Epithelial cell of esophagus (primary cell): Measurements from ENCODE around the gene PRPH2.

Experiments
- DNase-seq: peaks from one replicate; pipeline ENCODE4 v3.0.0; 2010; ENCODE audit warnings: low read depth
- H3K4me3 ChIP-seq: 2 replicates; pipeline ENCODE4 v1.5.1; 2011; ENCODE audit warnings: mild to moderate bottlenecking, low read length, control low read depth
- TF ChIP-seq, protein P1 (sequence below): IDR thresholded peaks from 2 replicates; pipeline ENCODE4 v1.5.1; 2011; ENCODE audit warnings: low read depth, mild to moderate bottlenecking, low read length, control low read depth, inconsistent platforms; ENCODE audit not compliant: insufficient read depth; ENCODE audit errors: missing control alignments

Gene PRPH2

DNA sequence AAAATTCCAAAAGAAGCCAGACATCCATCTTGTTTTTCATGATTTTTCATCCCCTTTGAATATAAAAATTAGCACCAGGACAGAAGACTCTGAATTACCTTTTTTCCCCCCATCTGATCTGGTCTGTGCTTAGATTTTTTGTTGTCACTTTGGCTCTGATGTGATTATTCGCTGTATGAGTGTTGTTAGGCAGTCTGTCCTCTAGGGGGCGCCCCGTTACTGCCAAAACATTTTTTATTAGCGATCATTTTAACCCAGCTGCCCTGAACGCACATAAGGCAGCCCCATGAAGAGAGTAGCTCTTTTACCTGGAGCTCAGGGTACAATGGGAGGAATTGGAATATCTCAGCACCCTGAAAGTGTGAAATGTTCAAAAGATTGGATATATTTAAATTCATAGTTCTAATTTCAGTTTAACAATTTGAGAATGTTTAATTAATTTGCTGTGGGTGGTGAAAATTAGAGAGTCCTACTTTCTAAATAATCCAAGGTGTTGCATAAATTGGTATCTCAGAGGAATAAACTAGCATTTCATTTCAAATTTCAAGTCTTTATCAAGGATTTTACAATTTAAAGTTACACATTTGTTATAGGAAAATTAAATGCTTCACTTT, 60.8 kb downstream of the PRPH2 start:
- peak; percentile 70 for DNase-seq
- TF ChIP-seq, protein P1, sequence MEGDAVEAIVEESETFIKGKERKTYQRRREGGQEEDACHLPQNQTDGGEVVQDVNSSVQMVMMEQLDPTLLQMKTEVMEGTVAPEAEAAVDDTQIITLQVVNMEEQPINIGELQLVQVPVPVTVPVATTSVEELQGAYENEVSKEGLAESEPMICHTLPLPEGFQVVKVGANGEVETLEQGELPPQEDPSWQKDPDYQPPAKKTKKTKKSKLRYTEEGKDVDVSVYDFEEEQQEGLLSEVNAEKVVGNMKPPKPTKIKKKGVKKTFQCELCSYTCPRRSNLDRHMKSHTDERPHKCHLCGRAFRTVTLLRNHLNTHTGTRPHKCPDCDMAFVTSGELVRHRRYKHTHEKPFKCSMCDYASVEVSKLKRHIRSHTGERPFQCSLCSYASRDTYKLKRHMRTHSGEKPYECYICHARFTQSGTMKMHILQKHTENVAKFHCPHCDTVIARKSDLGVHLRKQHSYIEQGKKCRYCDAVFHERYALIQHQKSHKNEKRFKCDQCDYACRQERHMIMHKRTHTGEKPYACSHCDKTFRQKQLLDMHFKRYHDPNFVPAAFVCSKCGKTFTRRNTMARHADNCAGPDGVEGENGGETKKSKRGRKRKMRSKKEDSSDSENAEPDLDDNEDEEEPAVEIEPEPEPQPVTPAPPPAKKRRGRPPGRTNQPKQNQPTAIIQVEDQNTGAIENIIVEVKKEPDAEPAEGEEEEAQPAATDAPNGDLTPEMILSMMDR: peak; percentile 79
- H3K4me3 ChIP-seq: no peak overlapping the region

- TF ChIP-seq, protein P1: no peak
- no peak overlapping the region for H3K4me3 ChIP-seq
- no peak for DNase-seq
Measured at GRCh38 chr6:42659806-42660205, 62.6 kb downstream of the PRPH2 start.

- TF ChIP-seq, protein P1: no peak
- H3K4me3 ChIP-seq: no peak overlapping the region
- DNase-seq: no peak
Measured at GRCh38 chr6:42653851-42654250, 68.5 kb downstream of the PRPH2 start.

GRCh38 chr6:42652024-42652746, 70.2 kb downstream of the PRPH2 start:
- H3K4me3 ChIP-seq: no peak overlapping the region
- TF ChIP-seq, protein P1: no peak
- no peak for DNase-seq
